NT2/D1 (cell line): ENCODE data around the gene FOXO3B.
A peak's percentile ranks its signal among the peaks of the same experiment; 100 is the strongest.
"Not testable (repeated sequence)": the region's sequence is repeated elsewhere in the genome, so short reads cannot be mapped to it uniquely, and the experiment has no call there.

ENCODE experiments used
- DNase-seq: peaks from one replicate; pipeline ENCODE4 v3.0.0-alpha.2; 2011; ENCODE audit warnings: low read depth, low spot score
- H3K27me3 ChIP-seq: 2 replicates; pipeline ENCODE4 v1.6.0; 2011; ENCODE audit warnings: mild to moderate bottlenecking; ENCODE audit not compliant: insufficient read length, insufficient read depth
- H3K36me3 ChIP-seq: 2 replicates; pipeline ENCODE4 v1.6.1; 2011; ENCODE audit warnings: mild to moderate bottlenecking, low read length, mixed read lengths; ENCODE audit not compliant: insufficient read depth, insufficient read length
- H3K4me1 ChIP-seq: 2 replicates; pipeline ENCODE4 v1.5.1; 2011; ENCODE audit not compliant: insufficient read depth, insufficient read length
- H3K4me3 ChIP-seq: 2 replicates; pipeline ENCODE4 v1.5.1; 2011; ENCODE audit warnings: low read depth; ENCODE audit not compliant: insufficient read length
- H3K9ac ChIP-seq: 2 replicates; pipeline ENCODE4 v1.6.0; 2011; ENCODE audit warnings: low read depth; ENCODE audit not compliant: insufficient read length
- H3K9me3 ChIP-seq: 2 replicates; pipeline ENCODE4 v1.5.1; 2011; ENCODE audit warnings: mild to moderate bottlenecking, low read length; ENCODE audit not compliant: insufficient read depth
- ZNF274 ChIP-seq: IDR thresholded peaks from 2 replicates; pipeline ENCODE4 v1.6.1; 2011; ENCODE audit warnings: mild to moderate bottlenecking, low read depth, low read length

The FOXO3B gene

GRCh38 chr17:18682668-18683067 lies 554 bp upstream of the FOXO3B start:
- H3K27me3 ChIP-seq, H3K36me3 ChIP-seq, H3K4me1 ChIP-seq, DNase-seq, H3K9ac ChIP-seq, H3K9me3 ChIP-seq: not testable (repeated sequence)
- peak overlapping the region; percentile 15 for H3K4me3 ChIP-seq

- not testable (repeated sequence) for DNase-seq, H3K4me3 ChIP-seq, H3K27me3 ChIP-seq, H3K9me3 ChIP-seq, H3K9ac ChIP-seq, H3K4me1 ChIP-seq
- peaks cover 11% of the 10 kb centered on the region for H3K36me3 ChIP-seq
Observed at GRCh38 chr17:18677381-18677780, 4.7 kb downstream of the FOXO3B start.

- H3K27me3 ChIP-seq, H3K9me3 ChIP-seq, H3K9ac ChIP-seq, H3K4me3 ChIP-seq, H3K4me1 ChIP-seq, DNase-seq: not testable (repeated sequence)
- H3K36me3 ChIP-seq: peaks cover 14% of the 10 kb centered on the region
Observed at GRCh38 chr17:18676928-18677327, 5.2 kb downstream of the FOXO3B start.

GRCh38 chr17:18672395-18673227 lies 9.5 kb downstream of the FOXO3B start:
- not testable (repeated sequence) for H3K4me3 ChIP-seq, DNase-seq, H3K9ac ChIP-seq, H3K4me1 ChIP-seq, H3K27me3 ChIP-seq
- H3K36me3 ChIP-seq: peaks cover 34% of the 10 kb centered on the region
- H3K9me3 ChIP-seq: peaks cover 23% of the 10 kb centered on the region; the same call in 1 of the 2 replicates

- Histone ChIP-seq H3K9me3 (peaks cover 23% of the 10 kb centered on the region; the same call in 1 of the 2 replicates), H3K36me3 (peaks cover 29% of the 10 kb centered on the region)
- H3K9ac ChIP-seq, H3K4me3 ChIP-seq, H3K27me3 ChIP-seq, H3K4me1 ChIP-seq, DNase-seq: not testable (repeated sequence)
Observed at GRCh38 chr17:18668625-18669024, 13.5 kb downstream of the FOXO3B start.

- H3K9me3 ChIP-seq: peaks cover 31% of the 10 kb centered on the region; the same call in 1 of the 2 replicates
- not testable (repeated sequence) for DNase-seq, H3K9ac ChIP-seq, H3K4me3 ChIP-seq, H3K27me3 ChIP-seq, H3K4me1 ChIP-seq
- peaks cover 23% of the 10 kb centered on the region for H3K36me3 ChIP-seq
Observed at GRCh38 chr17:18667535-18667934, 14.6 kb downstream of the FOXO3B start.

- not testable (repeated sequence) for H3K4me3 ChIP-seq, H3K27me3 ChIP-seq, H3K9ac ChIP-seq, H3K4me1 ChIP-seq, DNase-seq
- peaks cover 15% of the 10 kb centered on the region for H3K36me3 ChIP-seq
- peaks cover 31% of the 10 kb centered on the region; the same call in 1 of the 2 replicates for H3K9me3 ChIP-seq
Observed at GRCh38 chr17:18666326-18666725, 15.8 kb downstream of the FOXO3B start.

GRCh38 chr17:18661924-18662624 lies 20.0 kb downstream of the FOXO3B start:
- not testable (repeated sequence) for H3K9ac ChIP-seq, DNase-seq, H3K4me1 ChIP-seq, H3K36me3 ChIP-seq, H3K27me3 ChIP-seq, H3K4me3 ChIP-seq
- TF ChIP-seq ZNF274: peak; percentile 75
- H3K9me3 ChIP-seq: peaks cover 16% of the 10 kb centered on the region; the same call in 1 of the 2 replicates

GRCh38 chr17:18650094-18650493 lies 32.0 kb downstream of the FOXO3B start:
- not testable (repeated sequence) for H3K36me3 ChIP-seq, H3K4me3 ChIP-seq, H3K9ac ChIP-seq, DNase-seq, H3K4me1 ChIP-seq, H3K9me3 ChIP-seq, H3K27me3 ChIP-seq

- DNase-seq, H3K27me3 ChIP-seq, H3K4me1 ChIP-seq, H3K36me3 ChIP-seq, H3K4me3 ChIP-seq, H3K9me3 ChIP-seq, H3K9ac ChIP-seq: not testable (repeated sequence)
Observed at GRCh38 chr17:18644291-18644690, 37.8 kb downstream of the FOXO3B start, which contains the start of gene TBC1D28. TBC1D28 (minus strand) TSS chr17:18644391; CDS start chr17:18641352, 3,039 bp downstream.

- H3K4me1 ChIP-seq, H3K27me3 ChIP-seq, H3K4me3 ChIP-seq, DNase-seq, H3K9me3 ChIP-seq, H3K9ac ChIP-seq, H3K36me3 ChIP-seq: not testable (repeated sequence)
Observed at GRCh38 chr17:18643124-18643523, 39.0 kb downstream of the FOXO3B start.
